Type B pancreatic cell (in vitro differentiated cells): ENCODE measurements around the gene UBE2S. TPM values are rescaled to one million over a fixed set of nuclear protein-coding genes. Genes with fewer than 3 reads are reported as not detected.

Experiments
- DNase-seq: peaks from one replicate; pipeline ENCODE4 v3.0.0; 2021; ENCODE audit warnings: mixed read lengths; ENCODE audit not compliant: unreplicated experiment; ENCODE audit errors: extremely low spot score
- H3K27ac Mint-ChIP-seq: 2 replicates; pipeline ENCODE4 v1.8.0; 2021; ENCODE audit warnings: mild to moderate bottlenecking, mixed read lengths
- H3K27me3 Mint-ChIP-seq: 2 replicates; pipeline ENCODE4 v1.8.0; 2021; ENCODE audit warnings: mixed read lengths
- H3K36me3 Mint-ChIP-seq: 2 replicates; pipeline ENCODE4 v1.8.0; 2021; ENCODE audit warnings: mixed read lengths
- H3K4me1 Mint-ChIP-seq: one replicate; pipeline ENCODE4 v1.8.0; 2021; ENCODE audit warnings: mixed read lengths; ENCODE audit not compliant: unreplicated experiment
- H3K4me3 Mint-ChIP-seq: 2 replicates; pipeline ENCODE4 v1.8.0; 2021; ENCODE audit warnings: mild to moderate bottlenecking, mixed read lengths
- H3K9me3 Mint-ChIP-seq: 2 replicates; pipeline ENCODE4 v1.8.0; 2021; ENCODE audit warnings: mixed read lengths
- CTCF ChIP-seq: fragments of 200-600 bp; sonication (generic); conservative IDR thresholded peaks from 2 replicates; pipeline ENCODE4 v1.5.0; 2021; ENCODE audit warnings: antibody characterized with exemption, mild to moderate bottlenecking
- total RNA-seq: library from RNA; stranded (reverse); gene quantifications from 2 replicates; pipeline ENCODE4 v1.2.1, GENCODE V29; 2021; ENCODE audit warnings: low replicate concordance

Gene UBE2S
- total RNA-seq, 1 donor from 2014 or later: 91.3 TPM

DNA sequence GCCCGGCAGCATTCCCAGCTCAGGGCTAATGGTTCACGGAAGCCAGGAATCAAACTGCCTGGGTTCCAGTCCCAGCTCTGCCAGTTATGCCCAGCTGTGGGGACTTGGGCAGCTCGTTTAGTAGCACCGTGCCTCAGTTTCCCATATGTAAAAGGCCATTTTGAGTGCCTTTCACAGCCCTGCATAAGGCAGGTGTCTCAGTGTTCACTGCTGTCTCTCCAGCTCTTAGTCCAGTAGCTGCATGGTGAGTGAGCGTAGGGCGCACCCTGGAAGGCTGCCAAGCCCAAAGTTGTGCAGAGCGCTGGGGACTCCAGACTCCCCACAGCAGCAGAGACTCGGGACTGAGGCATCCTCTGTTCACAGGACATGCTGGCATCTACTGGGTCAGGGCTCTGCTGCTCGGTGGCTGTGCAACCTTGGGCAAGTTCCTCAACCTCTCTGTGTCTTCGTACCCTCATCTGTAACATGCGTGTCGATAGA is 16.4 kb downstream of the UBE2S start:
- no peak for TF ChIP-seq CTCF
- H3K4me3 Mint-ChIP-seq: no peak overlapping the region

GRCh38 chr19:55390461-55390880 is 17.1 kb downstream of the UBE2S start:
- H3K27me3 Mint-ChIP-seq: no peaks in the 10 kb centered on the region
- TF ChIP-seq CTCF: no peak
- H3K4me1 Mint-ChIP-seq: peaks cover 40% of the 10 kb centered on the region
- H3K9me3 Mint-ChIP-seq: no peaks in the 10 kb centered on the region
- no peak for DNase-seq
- H3K4me3 Mint-ChIP-seq: peak overlapping the region; percentile 20
- peaks cover 13% of the 10 kb centered on the region for H3K36me3 Mint-ChIP-seq
- H3K27ac Mint-ChIP-seq: no peak overlapping the region

More for the DNA sequence above, 16.4 kb downstream of the UBE2S start:
- H3K27ac Mint-ChIP-seq: no peak overlapping the region
- H3K9me3 Mint-ChIP-seq: no peaks in the 10 kb centered on the region
- no peaks in the 10 kb centered on the region for H3K27me3 Mint-ChIP-seq
- H3K4me1 Mint-ChIP-seq: peaks cover 36% of the 10 kb centered on the region
- DNase-seq: no peak
- peaks cover 9% of the 10 kb centered on the region for H3K36me3 Mint-ChIP-seq

DNA sequence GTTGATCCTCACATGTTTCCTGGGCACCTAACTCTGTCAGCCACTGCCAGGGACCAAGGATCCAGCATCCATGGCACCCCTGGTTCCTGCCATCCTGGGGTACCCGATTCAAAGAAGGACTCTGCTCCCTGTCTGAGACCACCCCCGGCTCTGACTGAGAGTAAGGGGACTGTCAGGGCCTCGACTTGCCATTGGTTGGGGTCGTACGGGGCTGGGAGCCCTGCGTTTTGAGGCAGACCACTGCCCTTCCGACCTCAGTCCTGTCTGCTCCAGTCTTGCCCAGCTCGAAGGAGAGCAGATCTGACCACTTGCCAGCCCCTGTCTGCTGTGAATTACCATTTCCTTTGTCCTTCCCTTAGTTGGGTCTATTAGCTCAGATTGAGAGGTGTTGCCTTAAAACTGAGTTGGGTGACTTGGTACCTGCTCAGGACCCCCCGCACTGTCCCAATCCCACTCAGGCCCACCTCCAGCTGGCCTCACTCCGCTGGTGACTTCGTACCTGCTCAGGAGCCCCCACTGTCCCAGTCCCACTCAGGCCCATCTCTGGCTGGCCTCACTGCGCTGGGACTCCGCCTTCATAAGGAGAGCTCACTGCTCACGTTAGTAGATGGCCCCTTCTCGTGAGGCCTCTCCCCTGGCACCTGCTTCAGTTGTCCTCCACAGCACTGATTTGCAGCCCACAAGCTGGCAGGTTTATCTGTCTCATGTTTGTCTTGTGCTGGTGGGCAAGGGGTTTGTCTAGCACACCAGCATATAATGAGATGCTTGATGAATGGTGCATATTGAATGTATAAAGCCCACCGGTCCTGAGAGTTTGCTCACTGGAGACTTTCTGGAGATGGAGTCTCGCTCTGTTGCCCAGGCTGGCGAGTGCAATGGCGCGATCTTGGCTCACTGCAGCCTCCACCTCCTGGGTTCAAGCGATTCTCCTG is 17.9 kb downstream of the UBE2S start:
- TF ChIP-seq CTCF: no peak
- H3K9me3 Mint-ChIP-seq: no peaks in the 10 kb centered on the region
- peak overlapping the region; percentile 74 for H3K4me3 Mint-ChIP-seq
- peaks cover 13% of the 10 kb centered on the region for H3K36me3 Mint-ChIP-seq
- H3K27me3 Mint-ChIP-seq: no peaks in the 10 kb centered on the region
- no peak overlapping the region for H3K27ac Mint-ChIP-seq
- no peak for DNase-seq
- peaks cover 40% of the 10 kb centered on the region for H3K4me1 Mint-ChIP-seq

DNA sequence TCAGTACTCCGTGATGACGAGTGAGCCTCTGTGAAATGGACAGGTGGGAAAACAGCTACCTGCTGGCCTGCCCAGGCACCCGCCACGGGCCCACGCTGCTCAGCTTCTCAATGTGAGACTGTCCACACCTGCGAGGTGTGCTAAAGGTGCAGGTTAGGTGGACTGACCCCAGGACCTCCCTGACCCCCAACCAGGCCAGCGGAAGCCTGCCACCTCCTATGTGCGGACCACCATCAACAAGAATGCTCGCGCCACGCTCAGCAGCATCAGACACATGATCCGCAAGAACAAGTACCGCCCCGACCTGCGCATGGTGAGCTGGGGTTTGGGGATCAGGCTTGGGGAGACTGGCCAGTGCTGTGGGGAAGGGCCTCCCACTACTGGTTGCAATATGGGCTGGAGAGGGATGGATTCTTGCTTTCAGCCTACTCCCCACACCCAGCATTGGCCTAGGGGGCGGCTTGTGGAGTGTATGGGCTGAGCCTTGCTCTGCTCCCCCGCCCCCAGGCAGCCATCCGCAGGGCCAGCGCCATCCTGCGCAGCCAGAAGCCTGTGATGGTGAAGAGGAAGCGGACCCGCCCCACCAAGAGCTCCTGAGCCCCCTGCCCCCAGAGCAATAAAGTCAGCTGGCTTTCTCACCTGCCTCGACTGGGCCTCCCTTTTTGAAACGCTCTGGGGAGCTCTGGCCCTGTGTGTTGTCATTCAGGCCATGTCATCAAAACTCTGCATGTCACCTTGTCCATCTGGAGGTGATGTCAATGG is 19.7 kb downstream of the UBE2S start:
- no peak for DNase-seq
- TF ChIP-seq CTCF: no peak
- Mint-ChIP-seq H3K36me3 (peaks cover 13% of the 10 kb centered on the region), H3K4me3 (peak overlapping the region; percentile 100), H3K27me3 (no peaks in the 10 kb centered on the region), H3K27ac (peak overlapping the region; percentile 13), H3K9me3 (no peaks in the 10 kb centered on the region), H3K4me1 (peaks cover 36% of the 10 kb centered on the region)

DNA sequence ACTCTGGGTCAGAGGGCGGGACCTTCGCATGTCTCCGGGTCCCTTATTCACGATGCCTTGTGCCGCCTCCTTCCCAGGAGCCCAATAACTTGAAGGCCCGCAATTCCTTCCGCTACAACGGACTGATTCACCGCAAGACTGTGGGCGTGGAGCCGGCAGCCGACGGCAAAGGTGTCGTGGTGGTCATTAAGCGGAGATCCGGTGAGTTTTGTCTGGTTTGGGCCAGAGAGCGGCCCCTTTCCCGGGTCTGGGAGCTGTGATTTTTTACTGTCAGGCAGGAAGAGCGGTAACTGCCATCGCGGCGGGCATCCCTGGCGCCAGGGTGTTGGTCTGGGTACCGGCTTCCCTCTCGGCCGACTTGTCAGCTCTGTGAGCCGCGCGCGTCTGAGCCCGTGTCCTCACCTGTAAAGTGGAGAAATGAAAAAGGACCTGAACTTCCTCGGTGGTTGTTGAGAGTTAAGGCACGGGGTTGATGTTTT is 21.1 kb downstream of the UBE2S start:
- TF ChIP-seq CTCF: no peak
- Mint-ChIP-seq H3K4me1 (peaks cover 29% of the 10 kb centered on the region), H3K27me3 (peaks cover 6% of the 10 kb centered on the region), H3K36me3 (peaks cover 19% of the 10 kb centered on the region), H3K27ac (peak overlapping the region; percentile 99), H3K4me3 (peak overlapping the region; percentile 100), H3K9me3 (peaks cover 6% of the 10 kb centered on the region)
- DNase-seq: no peak
